Hepatocyte (in vitro differentiated cells): ENCODE data around the gene G0S2. TPM values are rescaled to one million over a fixed set of nuclear protein-coding genes. Genes with fewer than 3 reads are reported as not detected.

Experiments
- DNase-seq: peaks from one replicate; pipeline ENCODE4 v3.0.0-alpha.2; 2016; ENCODE audit warnings: low spot score
- H2AFZ ChIP-seq: fragments of 200-600 bp; sonication (generic); 2 replicates; pipeline ENCODE4 v1.6.0; 2016; ENCODE audit warnings: antibody characterized with exemption, mild to moderate bottlenecking
- H3K27ac ChIP-seq: fragments of 200-600 bp; sonication (generic); 2 replicates; pipeline ENCODE4 v1.5.1; 2016; ENCODE audit warnings: mild to moderate bottlenecking
- H3K27me3 ChIP-seq: fragments of 200-600 bp; sonication (generic); 2 replicates; pipeline ENCODE4 v1.6.1; 2016
- H3K36me3 ChIP-seq: fragments of 200-600 bp; sonication (generic); replicated peaks from 2 replicates; pipeline ENCODE4 v1.5.1; 2016; ENCODE audit warnings: low read depth; ENCODE audit not compliant: insufficient read depth
- H3K4me1 ChIP-seq: fragments of 200-600 bp; sonication (generic); 2 replicates; pipeline ENCODE4 v1.5.1; 2016; ENCODE audit warnings: mild to moderate bottlenecking, moderate library complexity; ENCODE audit not compliant: insufficient read depth
- H3K4me2 ChIP-seq: fragments of 200-600 bp; sonication (generic); 2 replicates; pipeline ENCODE4 v1.6.0; 2016
- H3K4me3 ChIP-seq: fragments of 200-600 bp; sonication (generic); 2 replicates; pipeline ENCODE4 v1.5.1; 2016; ENCODE audit warnings: mild to moderate bottlenecking
- H3K79me2 ChIP-seq: fragments of 200-600 bp; sonication (generic); 2 replicates; pipeline ENCODE4 v1.6.0; 2017; ENCODE audit warnings: mild to moderate bottlenecking
- H3K9me2 ChIP-seq: fragments of 200-600 bp; sonication (generic); replicated peaks from 2 replicates; pipeline ENCODE4 v1.6.0; 2017; ENCODE audit warnings: mild to moderate bottlenecking; ENCODE audit not compliant: insufficient read depth
- H3K9me3 ChIP-seq: fragments of 200-600 bp; sonication (generic); 2 replicates; pipeline ENCODE4 v1.5.1; 2016; ENCODE audit warnings: low read depth, mild to moderate bottlenecking
- H4K20me1 ChIP-seq: fragments of 200-600 bp; sonication (generic); 2 replicates; pipeline ENCODE4 v1.6.0; 2016; ENCODE audit warnings: mild to moderate bottlenecking; ENCODE audit not compliant: insufficient read depth, poor library complexity, severe bottlenecking
- CTCF ChIP-seq: fragments of 200-600 bp; sonication (generic); IDR thresholded peaks from 2 replicates; pipeline ENCODE4 v1.5.1; 2016; ENCODE audit warnings: antibody characterized with exemption, mild to moderate bottlenecking; ENCODE audit not compliant: poor library complexity
- EZH2 ChIP-seq: fragments of 200-600 bp; sonication (generic); IDR thresholded peaks from 2 replicates; pipeline ENCODE4 v1.6.1; 2016; ENCODE audit warnings: antibody characterized with exemption, mild to moderate bottlenecking, borderline replicate concordance
- EZH2phosphoT487 ChIP-seq: fragments of 200-600 bp; sonication (generic); IDR thresholded peaks from one replicate; pipeline ENCODE4 v1.6.1; 2018; ENCODE audit warnings: antibody characterized with exemption, mild to moderate bottlenecking, low read depth, moderate library complexity; ENCODE audit not compliant: unreplicated experiment, severe bottlenecking
- WGBS: methylation state at CpG from one replicate; pipeline ENCODE4 v1.1.6; 2016; ENCODE audit warnings: low lambda C conversion rate; ENCODE audit errors: missing lambda C conversion rate; 5-methylcytosine and 5-hydroxymethylcytosine counted together
- polyA plus RNA-seq: library from polyadenylated mRNA; unstranded; fragments of >200 nt; fragmentation: Nextera tagmentation; extraction: Ambion mirVana; gene quantifications from 2 replicates; pipeline ENCODE4 v1.2.1, GENCODE V29; 2016
- total RNA-seq: library from RNA; depleted of rRNA; stranded (reverse); fragments of >200 nt; gene quantifications from 2 replicates; pipeline ENCODE4 v1.2.3, GENCODE V29; 2014

The G0S2 gene
- total and polyA plus RNA-seq, 2 experiments from 2014 or later = 32.2 to 37.0 TPM

GRCh38 chr1:209715314-209715713 is 40.1 kb downstream of the G0S2 start:
- Histone ChIP-seq H3K4me2 (no peak overlapping the region), H3K27me3 (no peaks in the 10 kb centered on the region), H3K4me1 (no peaks in the 10 kb centered on the region), H3K79me2 (no peaks in the 10 kb centered on the region), H3K4me3 (no peak overlapping the region), H3K36me3 (no peaks in the 10 kb centered on the region), H3K27ac (no peak overlapping the region), H3K9me2 (no peaks in the 10 kb centered on the region), H3K9me3 (no peaks in the 10 kb centered on the region), H4K20me1 (no peaks in the 10 kb centered on the region), H2AFZ (no peak overlapping the region)
- DNase-seq = no peak
- TF ChIP-seq EZH2 (no peak), EZH2phosphoT487 (no peak), CTCF (no peak)

GRCh38 chr1:209717818-209718217 is 42.6 kb downstream of the G0S2 start:
- Histone ChIP-seq H2AFZ (no peak overlapping the region), H3K4me2 (no peak overlapping the region), H3K27me3 (no peaks in the 10 kb centered on the region), H3K9me3 (no peaks in the 10 kb centered on the region), H3K79me2 (no peaks in the 10 kb centered on the region), H3K4me3 (no peak overlapping the region), H3K36me3 (no peaks in the 10 kb centered on the region), H3K4me1 (no peaks in the 10 kb centered on the region), H4K20me1 (no peaks in the 10 kb centered on the region), H3K9me2 (no peaks in the 10 kb centered on the region), H3K27ac (no peak overlapping the region)
- 72% methylated on average over 2 of the region's 2 CpGs for WGBS
- TF ChIP-seq EZH2phosphoT487 (no peak), EZH2 (no peak), CTCF (no peak)
- no peak for DNase-seq

- no peak for DNase-seq
- Histone ChIP-seq H3K27ac (no peak overlapping the region), H3K4me3 (no peak overlapping the region), H3K36me3 (no peaks in the 10 kb centered on the region), H3K9me2 (no peaks in the 10 kb centered on the region), H3K27me3 (no peaks in the 10 kb centered on the region), H2AFZ (no peak overlapping the region), H3K4me1 (no peaks in the 10 kb centered on the region), H4K20me1 (no peaks in the 10 kb centered on the region), H3K4me2 (no peak overlapping the region), H3K79me2 (no peaks in the 10 kb centered on the region), H3K9me3 (no peaks in the 10 kb centered on the region)
- 87% methylated on average over 4 of the region's 4 CpGs for whole genome bisulfite sequencing
- TF ChIP-seq EZH2phosphoT487 (no peak), EZH2 (no peak), CTCF (no peak)
These were observed 45.1 kb downstream of the G0S2 start for GRCh38 chr1:209720326-209720725.

- Histone ChIP-seq H3K36me3 (no peaks in the 10 kb centered on the region), H3K9me3 (no peaks in the 10 kb centered on the region), H2AFZ (no peak overlapping the region), H3K27ac (no peak overlapping the region), H3K4me2 (no peak overlapping the region), H3K27me3 (no peaks in the 10 kb centered on the region), H3K4me1 (no peaks in the 10 kb centered on the region), H3K79me2 (no peaks in the 10 kb centered on the region), H4K20me1 (no peaks in the 10 kb centered on the region), H3K9me2 (no peaks in the 10 kb centered on the region), H3K4me3 (no peak overlapping the region)
- TF ChIP-seq CTCF = no peak
- no peak for TF ChIP-seq EZH2
- no peak for TF ChIP-seq EZH2phosphoT487
- DNase-seq = no peak
- 71% methylated on average over 2 of the region's 2 CpGs for WGBS
These were observed 45.6 kb downstream of the G0S2 start for GRCh38 chr1:209720826-209721225.
